ENCODE results near the gene TRIM31.
"Not testable (repeated sequence)": the region's sequence is repeated elsewhere in the genome, so short reads cannot be mapped to it uniquely, and the experiment has no call there.

The TRIM31 gene

DNA sequence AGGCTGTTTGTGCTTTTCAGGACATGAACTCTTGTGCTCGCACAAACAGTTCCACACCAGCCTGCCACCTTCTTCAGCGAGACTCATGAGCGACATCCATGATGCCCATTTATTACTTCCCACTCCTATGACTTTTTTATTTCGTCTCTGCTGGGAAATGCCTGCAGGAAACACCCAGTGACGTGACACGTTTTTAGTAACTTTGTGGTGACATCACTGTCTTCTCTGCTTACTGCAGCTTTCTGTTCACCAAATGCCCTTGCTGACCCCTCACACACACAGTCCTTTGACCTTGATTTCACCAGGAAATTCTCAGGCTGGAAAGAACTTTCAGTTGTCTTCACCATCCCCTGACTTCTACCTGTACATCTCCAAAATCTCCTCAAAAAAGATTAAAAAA, 31.9 kb upstream of the TRIM31 start:
- TF ChIP-seq, protein P1, sequence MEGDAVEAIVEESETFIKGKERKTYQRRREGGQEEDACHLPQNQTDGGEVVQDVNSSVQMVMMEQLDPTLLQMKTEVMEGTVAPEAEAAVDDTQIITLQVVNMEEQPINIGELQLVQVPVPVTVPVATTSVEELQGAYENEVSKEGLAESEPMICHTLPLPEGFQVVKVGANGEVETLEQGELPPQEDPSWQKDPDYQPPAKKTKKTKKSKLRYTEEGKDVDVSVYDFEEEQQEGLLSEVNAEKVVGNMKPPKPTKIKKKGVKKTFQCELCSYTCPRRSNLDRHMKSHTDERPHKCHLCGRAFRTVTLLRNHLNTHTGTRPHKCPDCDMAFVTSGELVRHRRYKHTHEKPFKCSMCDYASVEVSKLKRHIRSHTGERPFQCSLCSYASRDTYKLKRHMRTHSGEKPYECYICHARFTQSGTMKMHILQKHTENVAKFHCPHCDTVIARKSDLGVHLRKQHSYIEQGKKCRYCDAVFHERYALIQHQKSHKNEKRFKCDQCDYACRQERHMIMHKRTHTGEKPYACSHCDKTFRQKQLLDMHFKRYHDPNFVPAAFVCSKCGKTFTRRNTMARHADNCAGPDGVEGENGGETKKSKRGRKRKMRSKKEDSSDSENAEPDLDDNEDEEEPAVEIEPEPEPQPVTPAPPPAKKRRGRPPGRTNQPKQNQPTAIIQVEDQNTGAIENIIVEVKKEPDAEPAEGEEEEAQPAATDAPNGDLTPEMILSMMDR (conservative IDR thresholded peaks at IDR 0.05): no peak
- H3K27ac ChIP-seq: no peak overlapping the region

DNA sequence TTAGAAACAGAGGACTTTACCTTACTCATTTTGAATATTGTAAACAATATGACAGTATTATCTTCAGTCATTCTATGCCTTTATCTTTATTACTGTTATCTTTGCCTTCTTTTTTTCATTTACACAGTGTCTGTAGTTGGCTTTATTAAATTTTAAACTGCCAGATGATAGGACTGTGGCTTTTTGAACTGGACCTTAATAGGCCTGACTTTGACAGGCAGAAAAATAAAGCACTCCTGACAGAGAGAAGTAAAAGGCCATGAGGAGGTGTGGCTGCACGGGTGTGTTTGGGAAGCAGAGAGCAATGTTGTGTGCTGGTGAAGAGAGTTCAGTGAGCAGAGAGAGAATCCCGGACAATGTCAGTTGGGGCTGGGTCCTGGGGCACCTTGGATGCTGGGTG, 30.9 kb upstream of the TRIM31 start:
- no peak overlapping the region for H3K27ac ChIP-seq
- TF ChIP-seq, protein P1 (conservative IDR thresholded peaks at IDR 0.05): no peak

DNA sequence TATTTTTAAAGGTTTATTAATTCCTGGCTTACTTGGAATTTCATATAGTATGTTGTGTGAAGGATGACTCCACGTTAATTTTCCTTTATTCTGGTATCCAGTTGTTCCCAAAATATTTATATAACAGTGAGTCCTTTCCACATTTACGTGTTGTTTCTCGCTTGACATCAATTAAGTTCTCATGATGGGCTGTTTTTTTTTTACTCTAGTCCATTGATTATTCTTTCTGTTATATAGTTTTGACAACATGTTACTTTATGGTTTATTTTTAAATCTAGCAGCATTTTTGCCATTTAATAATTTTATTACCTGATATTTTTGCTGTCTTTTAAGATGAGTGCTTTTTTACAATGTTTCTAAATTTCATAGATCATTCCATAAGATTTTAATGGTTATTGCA, 29.8 kb upstream of the TRIM31 start:
- no peak overlapping the region for H3K27ac ChIP-seq
- TF ChIP-seq, protein P1 (conservative IDR thresholded peaks at IDR 0.05): no peak

DNA sequence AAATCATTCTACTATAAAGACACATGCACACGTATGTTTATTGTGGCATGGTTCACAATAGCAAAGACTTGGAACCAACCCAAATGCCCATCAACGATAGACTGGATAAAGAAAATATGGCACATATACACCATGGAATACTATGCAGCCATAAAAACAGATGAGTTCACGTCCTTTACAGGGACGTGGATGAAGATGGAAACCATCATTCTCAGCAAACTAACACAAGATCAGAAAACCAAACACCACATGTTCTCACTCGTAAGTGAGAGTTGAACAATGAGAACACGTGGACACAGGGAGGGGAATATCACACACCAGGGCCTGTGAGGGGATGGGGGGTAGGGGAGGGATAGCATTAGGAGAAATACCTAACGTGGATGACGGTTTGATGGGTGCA, 27.4 kb upstream of the TRIM31 start:
- H3K27ac ChIP-seq: not testable (repeated sequence)

DNA sequence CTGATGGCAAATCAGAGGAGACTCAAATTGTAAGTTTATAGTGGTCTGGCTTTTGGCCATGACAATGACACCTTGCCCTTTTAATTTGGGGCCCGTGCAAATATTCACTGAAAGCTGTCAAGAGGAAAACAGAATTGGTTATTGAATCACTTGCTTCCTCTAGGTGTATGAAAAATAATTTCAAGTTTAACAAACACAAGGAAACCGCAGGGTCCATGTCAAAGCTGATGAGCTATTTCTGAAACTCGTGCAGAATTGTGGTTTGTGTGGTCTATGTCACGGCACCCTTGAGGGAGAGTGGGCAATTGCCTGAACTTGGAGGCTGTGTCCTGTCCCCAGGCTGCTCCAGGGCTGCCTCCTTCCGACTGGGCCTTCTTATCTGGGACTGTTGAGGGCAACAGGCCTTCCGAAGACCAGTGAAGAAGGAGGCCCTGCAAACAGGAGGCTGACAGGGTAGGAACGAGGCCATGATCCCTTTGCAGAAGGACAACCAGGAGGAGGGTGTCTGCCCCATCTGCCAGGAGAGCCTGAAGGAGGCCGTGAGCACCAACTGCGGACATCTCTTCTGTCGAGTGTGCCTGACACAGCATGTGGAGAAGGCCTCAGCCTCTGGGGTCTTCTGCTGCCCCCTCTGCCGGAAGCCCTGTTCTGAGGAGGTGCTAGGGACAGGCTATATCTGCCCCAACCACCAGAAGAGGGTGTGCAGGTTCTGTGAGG, 23.8 kb upstream of the TRIM31 start:
- H3K27ac ChIP-seq: no peak overlapping the region
- TF ChIP-seq, protein P1 (conservative IDR thresholded peaks at IDR 0.05): no peak

DNA sequence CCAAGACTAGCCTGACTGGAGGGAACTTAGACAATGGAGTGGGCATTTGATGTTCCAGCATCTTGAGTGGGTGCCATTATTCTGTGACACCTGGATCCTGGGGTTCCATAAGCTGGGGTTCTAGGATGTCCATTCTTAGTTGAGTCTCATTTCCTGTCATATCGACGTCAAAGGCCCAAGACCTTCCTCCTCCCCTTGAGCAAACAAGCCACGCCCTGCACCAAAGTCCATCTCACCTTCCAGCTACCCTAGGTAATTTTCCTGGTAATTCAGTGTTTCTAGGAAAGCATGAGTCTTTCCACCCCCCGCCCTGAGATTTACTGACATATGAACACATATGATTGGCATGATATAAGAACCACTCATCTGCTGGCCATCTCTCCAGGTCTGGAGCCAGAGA, 22.9 kb upstream of the TRIM31 start, which contains the start of gene TRIM40:
Gene TRIM40, plus strand, starts transcription at position 384 of the 400 bp plus-strand sequence. CDS start 897 bp downstream, outside the sequence.
- no peak within 1 kb of the TSS for H3K27ac ChIP-seq
- TF ChIP-seq, protein P1 (conservative IDR thresholded peaks at IDR 0.05): no peak

DNA sequence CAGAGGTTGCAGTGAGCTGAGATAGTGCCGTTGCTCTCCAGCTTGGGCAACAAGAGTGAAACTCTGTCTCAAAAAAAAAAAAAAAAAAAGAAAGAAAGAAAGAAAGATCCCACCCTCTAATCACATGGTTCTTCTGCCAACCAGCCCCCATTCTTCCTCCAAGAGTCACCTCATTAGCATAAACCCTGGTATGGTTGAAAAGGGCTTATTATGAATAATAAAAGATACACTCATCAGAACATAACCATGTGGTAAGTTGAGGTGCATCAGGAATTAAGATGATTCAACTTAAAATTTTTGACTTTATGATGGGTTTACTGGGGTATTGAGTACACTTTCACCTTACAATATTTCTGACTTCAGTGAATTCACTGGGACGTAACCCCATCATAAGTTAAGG, 22.3 kb upstream of the TRIM31 start:
- TF ChIP-seq, protein P1 (conservative IDR thresholded peaks at IDR 0.05): no peak

DNA sequence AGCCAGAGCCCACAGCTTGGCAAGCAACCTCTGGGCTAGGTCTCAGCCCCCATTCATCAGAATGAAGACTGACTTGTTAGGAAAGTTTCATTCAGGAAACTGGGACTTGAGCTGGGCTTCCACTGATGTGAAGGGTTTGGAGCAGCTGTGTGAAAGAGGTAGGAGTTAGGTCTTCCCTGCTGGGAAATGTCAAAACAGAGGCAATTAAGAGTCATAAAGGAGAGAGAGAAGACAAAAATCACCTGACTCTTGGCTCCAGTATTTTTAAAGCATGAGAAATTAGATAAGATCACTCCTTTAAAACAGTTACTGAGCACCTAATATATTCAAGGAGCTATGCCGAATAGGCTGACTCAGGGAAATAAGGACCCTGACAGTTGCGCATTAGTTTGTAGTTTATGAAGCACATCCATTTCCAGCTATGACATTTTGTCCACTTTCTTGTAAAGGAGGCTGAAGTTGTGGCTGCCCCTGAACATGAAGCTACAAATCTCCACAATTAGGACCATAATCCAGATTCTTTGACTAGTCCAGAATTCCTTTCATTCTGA, 19.1 kb upstream of the TRIM31 start:
- TF ChIP-seq, protein P1 (conservative IDR thresholded peaks at IDR 0.05): no peak
- no peak overlapping the region for H3K27ac ChIP-seq

More for the DNA sequence above, 22.3 kb upstream of the TRIM31 start:
- H3K27ac ChIP-seq: no peak overlapping the region

Data from VCaP (cell line).